Measurements from ENCODE around the gene SIRT1.
"Not testable (repeated sequence)": the region's sequence is repeated elsewhere in the genome, so short reads cannot be mapped to it uniquely, and the experiment has no call there.

The SIRT1 gene

DNA sequence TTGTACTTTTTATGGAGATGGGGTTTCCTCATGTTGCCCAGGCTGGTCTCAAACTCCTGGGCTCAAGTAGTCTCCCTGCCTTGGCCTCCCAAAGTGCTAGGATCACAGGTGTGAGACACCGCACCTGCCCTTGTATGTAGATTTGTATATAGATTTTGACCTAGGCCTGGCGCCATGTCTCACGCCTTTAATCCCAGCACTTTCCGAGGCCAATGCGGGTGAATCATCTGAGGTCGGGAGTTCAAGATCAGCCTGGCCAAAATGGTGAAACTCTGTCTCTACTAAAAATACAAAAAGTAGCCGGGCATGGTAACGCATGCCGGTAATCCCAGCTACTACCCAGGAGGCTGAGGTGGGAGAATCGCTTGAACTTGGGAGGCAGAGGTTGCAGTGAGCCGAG is 7.0 kb upstream of the SIRT1 start:
- not testable (repeated sequence) for DNase-seq (ENCODE audit: low spot score)

DNA sequence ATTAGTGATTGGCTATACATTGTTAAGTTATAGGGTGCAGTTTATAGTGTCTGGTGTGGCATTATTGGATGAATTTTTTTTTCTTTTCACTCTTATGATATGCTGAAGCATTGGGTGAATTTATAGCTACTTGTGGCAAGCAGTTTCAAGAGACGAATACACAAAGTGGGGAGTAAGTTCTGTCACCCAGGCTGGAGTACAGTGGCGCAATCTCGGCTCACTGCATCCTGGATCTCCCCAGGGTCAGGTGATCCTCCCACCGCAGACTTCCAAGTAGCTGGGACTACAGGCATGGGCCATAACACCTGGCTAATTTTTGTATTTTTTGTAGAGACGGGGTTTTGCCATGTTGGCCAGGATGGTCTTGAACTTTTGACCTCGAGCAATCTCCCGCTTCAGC is 6.3 kb upstream of the SIRT1 start:
- DNase-seq (ENCODE audit: low spot score): no peak

- no peak for DNase-seq (ENCODE audit: low spot score)
Measured at GRCh38 chr10:67883710-67884312, 645 bp upstream of the SIRT1 start.

DNA sequence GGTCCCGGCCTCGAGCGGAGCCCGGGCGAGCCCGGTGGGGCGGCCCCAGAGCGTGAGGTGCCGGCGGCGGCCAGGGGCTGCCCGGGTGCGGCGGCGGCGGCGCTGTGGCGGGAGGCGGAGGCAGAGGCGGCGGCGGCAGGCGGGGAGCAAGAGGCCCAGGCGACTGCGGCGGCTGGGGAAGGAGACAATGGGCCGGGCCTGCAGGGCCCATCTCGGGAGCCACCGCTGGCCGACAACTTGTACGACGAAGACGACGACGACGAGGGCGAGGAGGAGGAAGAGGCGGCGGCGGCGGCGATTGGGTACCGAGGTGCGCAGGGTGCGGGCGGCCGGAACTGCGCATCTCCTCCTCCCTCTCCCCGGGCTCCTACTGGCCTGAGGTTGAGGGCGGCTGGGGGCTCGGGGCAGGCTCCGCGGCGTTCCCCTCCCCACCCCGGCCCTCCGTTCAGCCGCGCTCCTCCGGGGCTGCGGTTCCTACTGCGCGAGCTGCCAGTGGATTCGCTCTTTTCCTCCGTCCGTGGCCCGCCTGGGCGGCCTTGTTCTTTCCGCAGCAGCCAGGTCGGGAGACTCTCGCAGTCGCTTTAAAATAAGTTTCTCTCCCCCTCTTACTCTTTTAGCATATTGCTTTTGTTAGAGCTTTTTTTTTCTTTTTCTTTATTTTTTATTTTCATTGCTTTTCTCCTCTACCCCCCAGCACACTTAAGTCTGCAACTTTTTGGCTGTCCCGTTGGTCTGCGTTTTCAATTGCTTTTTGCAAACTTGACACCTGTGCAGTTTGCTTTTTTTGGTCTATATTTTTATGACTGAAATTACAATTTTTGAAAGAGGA is 600 bp downstream of the SIRT1 start:
- peak; percentile 78 for DNase-seq (ENCODE audit: low spot score)

- DNase-seq (ENCODE audit: low spot score): no peak
Measured at GRCh38 chr10:67893637-67894036, 9.2 kb downstream of the SIRT1 start.

GRCh38 chr10:67903581-67903980 is 19.1 kb downstream of the SIRT1 start:
- DNase-seq (ENCODE audit: low spot score): no peak

DNA sequence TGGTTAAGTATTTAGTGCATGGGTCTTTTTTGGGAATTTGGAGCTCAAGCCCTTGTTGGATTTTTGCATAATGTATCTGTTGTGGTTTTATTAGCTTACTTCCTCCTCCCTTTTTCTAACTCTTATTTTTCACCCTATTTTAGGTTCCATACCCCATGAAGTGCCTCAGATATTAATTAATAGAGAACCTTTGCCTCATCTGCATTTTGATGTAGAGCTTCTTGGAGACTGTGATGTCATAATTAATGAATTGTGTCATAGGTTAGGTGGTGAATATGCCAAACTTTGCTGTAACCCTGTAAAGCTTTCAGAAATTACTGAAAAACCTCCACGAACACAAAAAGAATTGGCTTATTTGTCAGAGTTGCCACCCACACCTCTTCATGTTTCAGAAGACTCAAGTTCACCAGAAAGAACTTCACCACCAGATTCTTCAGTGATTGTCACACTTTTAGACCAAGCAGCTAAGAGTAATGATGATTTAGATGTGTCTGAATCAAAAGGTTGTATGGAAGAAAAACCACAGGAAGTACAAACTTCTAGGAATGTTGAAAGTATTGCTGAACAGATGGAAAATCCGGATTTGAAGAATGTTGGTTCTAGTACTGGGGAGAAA is 28.0 kb downstream of the SIRT1 start:
- no peak for DNase-seq (ENCODE audit: low spot score)

- no peak for DNase-seq (ENCODE audit: low spot score)
Measured at GRCh38 chr10:67914777-67915340, 30.4 kb downstream of the SIRT1 start.

DNA sequence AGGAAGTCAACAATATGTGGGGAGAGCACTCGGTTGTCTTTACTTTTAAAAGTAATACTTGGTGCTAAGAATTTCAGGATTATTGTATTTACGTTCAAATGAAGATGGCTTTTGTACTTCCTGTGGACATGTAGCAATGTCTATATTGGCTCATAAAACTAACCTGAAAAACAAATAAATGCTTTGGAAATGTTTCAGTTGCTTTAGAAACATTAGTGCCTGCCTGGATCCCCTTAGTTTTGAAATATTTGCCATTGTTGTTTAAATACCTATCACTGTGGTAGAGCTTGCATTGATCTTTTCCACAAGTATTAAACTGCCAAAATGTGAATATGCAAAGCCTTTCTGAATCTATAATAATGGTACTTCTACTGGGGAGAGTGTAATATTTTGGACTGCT is 32.7 kb downstream of the SIRT1 start:
- DNase-seq (ENCODE audit: low spot score): no peak

DNA sequence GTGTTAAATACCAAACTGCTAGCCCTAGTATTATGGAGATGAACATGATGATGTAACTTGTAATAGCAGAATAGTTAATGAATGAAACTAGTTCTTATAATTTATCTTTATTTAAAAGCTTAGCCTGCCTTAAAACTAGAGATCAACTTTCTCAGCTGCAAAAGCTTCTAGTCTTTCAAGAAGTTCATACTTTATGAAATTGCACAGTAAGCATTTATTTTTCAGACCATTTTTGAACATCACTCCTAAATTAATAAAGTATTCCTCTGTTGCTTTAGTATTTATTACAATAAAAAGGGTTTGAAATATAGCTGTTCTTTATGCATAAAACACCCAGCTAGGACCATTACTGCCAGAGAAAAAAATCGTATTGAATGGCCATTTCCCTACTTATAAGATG is 33.2 kb downstream of the SIRT1 start:
- no peak for DNase-seq (ENCODE audit: low spot score)

GRCh38 chr10:67921065-67921464 is 36.6 kb downstream of the SIRT1 start:
- DNase-seq (ENCODE audit: low spot score): no peak

DNA sequence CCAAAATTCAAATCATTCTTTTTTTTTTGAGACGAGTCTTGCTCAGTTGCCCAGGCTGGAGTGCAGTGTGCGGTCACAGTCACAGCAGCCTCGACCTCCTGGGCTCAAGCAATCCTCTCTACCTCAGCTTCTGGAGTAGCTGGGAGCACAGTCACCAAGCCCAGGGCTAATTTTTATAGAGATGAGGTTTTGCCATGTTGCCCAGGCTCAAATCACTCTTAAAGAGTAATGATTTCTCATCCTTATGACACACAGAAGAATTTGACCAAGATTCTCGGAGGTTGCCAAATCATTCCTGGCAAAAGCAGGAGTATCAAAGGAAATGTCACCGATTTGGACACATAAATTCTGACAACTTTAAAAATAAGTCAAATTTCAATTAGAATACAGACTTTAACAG is 39.1 kb downstream of the SIRT1 start:
- DNase-seq (ENCODE audit: low spot score): no peak

GRCh38 chr10:67924136-67924535 is 39.7 kb downstream of the SIRT1 start:
- DNase-seq (ENCODE audit: low spot score): no peak

DNA sequence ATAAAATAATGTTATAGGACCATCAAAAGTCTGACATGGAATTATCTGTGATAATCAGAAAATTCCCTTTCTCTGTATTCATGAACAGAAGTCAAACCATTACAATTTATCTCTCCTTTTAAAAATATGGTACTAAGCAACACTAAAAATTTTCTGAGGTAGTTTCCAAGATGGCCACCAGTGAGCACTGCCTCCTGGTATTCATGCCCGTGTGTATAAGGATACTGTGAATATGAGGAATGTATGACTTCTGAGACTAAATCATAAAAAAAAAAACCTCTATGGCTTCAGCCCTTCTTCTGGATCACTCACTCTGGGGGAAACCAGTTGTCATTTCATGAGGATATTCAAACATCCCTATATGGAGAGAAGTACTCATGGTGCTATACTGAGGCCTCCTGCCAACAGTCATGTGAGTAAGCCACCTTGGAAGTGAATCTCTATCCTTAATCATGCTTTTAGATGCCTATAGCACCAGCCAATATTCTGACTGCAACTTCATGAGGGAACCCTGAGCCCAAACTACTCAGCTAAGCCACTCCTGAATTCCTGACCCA is 41.1 kb downstream of the SIRT1 start:
- DNase-seq (ENCODE audit: low spot score): no peak

DNA sequence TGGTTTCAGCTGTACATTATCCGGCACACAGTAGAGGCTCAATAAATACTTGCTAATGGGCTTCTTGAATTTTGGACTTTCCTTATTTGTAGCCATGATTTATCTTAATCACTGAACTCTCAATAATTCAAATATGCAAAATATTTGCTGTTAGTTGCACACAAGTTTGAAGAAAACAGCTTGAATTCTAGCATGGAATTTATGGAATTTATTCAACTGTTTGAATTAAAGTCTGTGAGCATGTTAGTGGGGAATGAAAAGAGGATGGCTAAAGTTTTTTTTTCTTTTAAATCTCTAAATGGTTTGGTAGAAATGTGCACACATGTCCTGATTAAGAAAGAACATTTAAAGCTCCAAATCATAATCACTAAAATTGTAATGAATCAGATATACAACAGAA is 42.5 kb downstream of the SIRT1 start:
- DNase-seq (ENCODE audit: low spot score): no peak

- DNase-seq (ENCODE audit: low spot score): no peak
Measured at GRCh38 chr10:67933199-67933598, 48.7 kb downstream of the SIRT1 start.

DNA sequence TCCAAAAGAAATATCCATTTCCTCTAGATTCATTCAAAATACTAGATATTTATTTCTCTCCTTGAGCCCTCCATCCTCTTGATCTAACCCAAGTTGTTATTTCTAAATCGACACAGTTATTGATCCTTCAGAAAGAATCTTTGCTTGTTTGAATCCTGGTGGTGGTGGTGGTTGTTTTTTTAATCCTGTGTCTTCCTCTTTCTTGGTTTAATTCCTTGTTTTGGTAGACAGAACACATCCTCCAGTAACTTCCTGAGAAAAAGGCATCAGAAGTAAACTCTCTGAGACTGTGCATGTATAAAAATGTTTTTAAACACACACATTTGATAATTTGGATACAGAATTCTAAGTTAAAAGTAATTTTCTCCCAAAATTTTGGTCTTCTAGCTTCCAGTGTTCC is 49.9 kb downstream of the SIRT1 start:
- no peak for DNase-seq (ENCODE audit: low spot score)

DNA sequence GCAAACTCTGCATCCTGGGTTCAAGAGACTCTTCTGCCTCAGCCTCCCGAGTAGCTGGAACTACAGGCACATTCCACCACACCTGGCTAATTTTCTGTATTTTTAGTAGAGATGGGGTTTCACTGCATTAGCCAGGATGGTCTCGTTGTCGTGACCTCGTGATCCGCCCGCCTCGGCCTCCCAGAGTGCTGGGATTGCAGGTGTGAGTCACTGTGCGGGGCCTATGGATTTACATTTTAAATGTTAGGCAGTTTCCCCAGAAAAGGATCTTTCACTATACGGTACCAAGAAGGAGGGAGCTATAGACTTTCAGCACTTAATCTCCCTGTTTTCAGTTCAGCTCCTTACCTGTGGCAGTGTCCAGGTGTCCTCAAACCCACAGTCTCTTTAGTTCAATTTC is 50.8 kb downstream of the SIRT1 start:
- no peak for DNase-seq (ENCODE audit: low spot score)

GRCh38 chr10:67936416-67936815 is 52.0 kb downstream of the SIRT1 start:
- no peak for DNase-seq (ENCODE audit: low spot score)

GRCh38 chr10:67943917-67944316 is 59.5 kb downstream of the SIRT1 start:
- DNase-seq (ENCODE audit: low spot score): no peak

DNA sequence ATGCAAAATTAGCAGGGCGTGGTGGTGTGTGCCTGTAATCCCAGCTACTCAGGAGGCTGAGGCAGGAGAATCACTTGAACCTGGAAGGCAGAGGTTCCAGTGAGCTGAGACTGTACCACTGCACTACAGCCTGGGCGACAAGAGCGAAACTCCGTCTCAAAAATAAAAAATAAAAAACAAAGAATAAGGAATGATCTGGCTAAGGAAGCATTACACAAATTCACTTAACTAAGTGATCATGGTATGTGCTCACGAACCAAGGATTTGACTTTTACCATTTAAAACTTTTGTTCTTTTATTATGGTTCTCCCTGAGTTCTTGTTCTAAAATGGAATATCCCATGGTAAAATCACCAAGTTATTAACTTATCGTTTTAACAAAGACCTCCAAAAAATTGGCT is 71.2 kb downstream of the SIRT1 start:
- DNase-seq (ENCODE audit: low spot score): no peak

GRCh38 chr10:67959839-67960476 is 75.5 kb downstream of the SIRT1 start:
- no peak for DNase-seq (ENCODE audit: low spot score)

All from hematopoietic multipotent progenitor cell treated with erythropoietin and hydrocortisone succinate and interleukin-3 and kit ligand, for 17 days (in vitro differentiated cells).